H9 (cell line): ENCODE data around the gene C17orf50. TPM values are rescaled to one million over a fixed set of nuclear protein-coding genes. Genes with fewer than 3 reads are reported as not detected.

Experiments used
- DNase-seq: peaks from one replicate; pipeline ENCODE4 v3.0.0-alpha.2; 2017
- H2AFZ ChIP-seq: one replicate; pipeline ENCODE4 v1.6.1; 2013; ENCODE audit warnings: mild to moderate bottlenecking, low read length, control low read depth, moderate library complexity
- H2AK5ac ChIP-seq: 2 replicates; pipeline ENCODE4 v1.6.1; 2013; ENCODE audit warnings: low read length, control low read depth, mixed read lengths; ENCODE audit not compliant: insufficient read length
- H2BK120ac ChIP-seq: one replicate; pipeline ENCODE4 v1.6.1; 2013; ENCODE audit warnings: low read depth, mild to moderate bottlenecking, low read length, control low read depth, inconsistent platforms; ENCODE audit not compliant: poor library complexity, severe bottlenecking
- H2BK12ac ChIP-seq: 2 replicates; pipeline ENCODE4 v1.6.1; 2013; ENCODE audit warnings: low read length, control low read depth, mixed read lengths, low read depth; ENCODE audit not compliant: insufficient read length
- H2BK15ac ChIP-seq: 2 replicates; pipeline ENCODE4 v1.6.1; 2013; ENCODE audit warnings: low read depth, low read length, control low read depth
- H2BK20ac ChIP-seq: one replicate; pipeline ENCODE4 v1.6.1; 2013; ENCODE audit warnings: low read depth, mild to moderate bottlenecking, low read length, control low read depth, inconsistent platforms; ENCODE audit not compliant: poor library complexity, severe bottlenecking
- H2BK5ac ChIP-seq: 2 replicates; pipeline ENCODE4 v1.6.1; 2013; ENCODE audit warnings: low read length, control low read depth, mixed read lengths; ENCODE audit not compliant: insufficient read length
- H3K14ac ChIP-seq: 2 replicates; pipeline ENCODE4 v1.6.1; 2013; ENCODE audit warnings: low read length, control low read depth; ENCODE audit not compliant: insufficient read depth
- H3K18ac ChIP-seq: 2 replicates; pipeline ENCODE4 v1.6.1; 2013; ENCODE audit warnings: low read depth, mild to moderate bottlenecking, mixed read lengths, low read length, control low read depth; ENCODE audit not compliant: insufficient read length
- H3K23ac ChIP-seq: 2 replicates; pipeline ENCODE4 v1.6.1; 2013; ENCODE audit warnings: low read length, control low read depth, mixed read lengths, low read depth; ENCODE audit not compliant: insufficient read length
- H3K23me2 ChIP-seq: 2 replicates; pipeline ENCODE4 v1.6.1; 2013; ENCODE audit warnings: low read depth, mild to moderate bottlenecking, mixed read lengths, low read length, control low read depth; ENCODE audit not compliant: insufficient read length, poor library complexity, severe bottlenecking
- H3K27ac ChIP-seq: 2 replicates; pipeline ENCODE4 v1.5.1; 2013; ENCODE audit warnings: low read length, control low read depth, mixed read lengths, low read depth; ENCODE audit not compliant: insufficient read length
- H3K27me3 ChIP-seq: 2 replicates; pipeline ENCODE4 v1.6.1; 2013; ENCODE audit warnings: low read length, control low read depth, inconsistent platforms; ENCODE audit not compliant: insufficient read depth
- H3K4ac ChIP-seq: 2 replicates; pipeline ENCODE4 v1.6.1; 2013; ENCODE audit warnings: low read depth, mild to moderate bottlenecking, control low read depth, inconsistent platforms, low read length, moderate library complexity
- H3K4me1 ChIP-seq: 2 replicates; pipeline ENCODE4 v1.6.1; 2013; ENCODE audit warnings: low read length, control low read depth, inconsistent platforms; ENCODE audit not compliant: insufficient read depth
- H3K4me2 ChIP-seq: 2 replicates; pipeline ENCODE4 v1.6.1; 2013; ENCODE audit warnings: low read length, control low read depth, mixed read lengths; ENCODE audit not compliant: insufficient read length, insufficient read depth
- H3K56ac ChIP-seq: 2 replicates; pipeline ENCODE4 v1.6.1; 2013; ENCODE audit warnings: low read depth, mild to moderate bottlenecking, mixed read lengths, low read length, control low read depth; ENCODE audit not compliant: insufficient read length
- H3K79me1 ChIP-seq: 2 replicates; pipeline ENCODE4 v1.6.1; 2013; ENCODE audit warnings: low read depth, mild to moderate bottlenecking, moderate library complexity, low read length, control low read depth, inconsistent platforms; ENCODE audit not compliant: insufficient read depth, poor library complexity, severe bottlenecking
- H3K79me2 ChIP-seq: 2 replicates; pipeline ENCODE4 v1.6.1; 2013; ENCODE audit warnings: low read length, control low read depth, inconsistent platforms; ENCODE audit not compliant: insufficient read depth
- H3K9ac ChIP-seq: 2 replicates; pipeline ENCODE4 v1.6.1; 2013; ENCODE audit warnings: low read length, control low read depth, mixed read lengths; ENCODE audit not compliant: insufficient read length; ENCODE audit errors: extremely low read depth
- H3K9me3 ChIP-seq: one replicate; pipeline ENCODE4 v1.6.1; 2013; ENCODE audit warnings: low read depth, low read length, inconsistent platforms; ENCODE audit not compliant: control insufficient read depth
- H3T11ph ChIP-seq: one replicate; pipeline ENCODE4 v1.6.1; 2013; ENCODE audit warnings: mild to moderate bottlenecking, low read length, control low read depth, inconsistent platforms
- H4K20me1 ChIP-seq: one replicate; pipeline ENCODE4 v1.6.1; 2013; ENCODE audit not compliant: control insufficient read depth, insufficient read length, insufficient read depth
- H4K5ac ChIP-seq: 2 replicates; pipeline ENCODE4 v1.6.1; 2013; ENCODE audit warnings: low read depth, mild to moderate bottlenecking, mixed read lengths, low read length, control low read depth; ENCODE audit not compliant: insufficient read length
- H4K8ac ChIP-seq: replicated peaks from 2 replicates; pipeline ENCODE4 v1.6.1; 2013; ENCODE audit warnings: low read length, control low read depth, mixed read lengths, low read depth; ENCODE audit not compliant: insufficient read length
- H4K91ac ChIP-seq: 2 replicates; pipeline ENCODE4 v1.6.1; 2013; ENCODE audit warnings: low read depth, mild to moderate bottlenecking, moderate library complexity, mixed read lengths, low read length, control low read depth; ENCODE audit not compliant: insufficient read length
- H3K27ac Mint-ChIP-seq, 3 experiments: 2 replicates in 2 of 3; 3 replicates in 1 of 3; pipeline ENCODE4 v1.8.0; 2020 to 2021; ENCODE audit warnings: mixed read lengths in 3 of 3, mild to moderate bottlenecking in 1 of 3, moderate library complexity in 1 of 3
- H3K27me3 Mint-ChIP-seq: 2 replicates; pipeline ENCODE4 v1.8.0; 2021; ENCODE audit warnings: low read depth, mild to moderate bottlenecking, moderate library complexity, mixed read lengths
- H3K36me3 Mint-ChIP-seq, 3 experiments: 2 replicates in 2 of 3; 3 replicates in 1 of 3; pipeline ENCODE4 v1.8.0; 2020 to 2021; ENCODE audit warnings: low read depth in 3 of 3, mixed read lengths in 3 of 3; ENCODE audit not compliant: insufficient read depth in 1 of 3
- H3K4me1 Mint-ChIP-seq, 2 experiments: 2 replicates each; pipeline ENCODE4 v1.8.0; 2020; ENCODE audit warnings: mixed read lengths in 2 of 2
- H3K4me3 Mint-ChIP-seq, 2 experiments: 2 replicates in 1 of 2; 3 replicates in 1 of 2; pipeline ENCODE4 v1.8.0; 2020 to 2021; ENCODE audit warnings: mild to moderate bottlenecking in 2 of 2, mixed read lengths in 2 of 2, moderate library complexity in 1 of 2
- H3K9me3 Mint-ChIP-seq, 2 experiments: 2 replicates in 1 of 2; 3 replicates in 1 of 2; pipeline ENCODE4 v1.8.0; 2020; ENCODE audit warnings: mild to moderate bottlenecking in 2 of 2, mixed read lengths in 2 of 2, moderate library complexity in 1 of 2
- WGBS: extraction: QIAGEN DNeasy Blood & Tissue Kit; methylation state at CpG from one replicate; pipeline ENCODE4 v1.1.7; 2013; ENCODE audit warnings: missing lambda C conversion rate, low lambda C conversion rate, mixed read lengths; ENCODE audit not compliant: insufficient read length; ENCODE audit errors: extremely low coverage; 5-methylcytosine and 5-hydroxymethylcytosine counted together
- total RNA-seq: library from RNA; stranded (reverse); gene quantifications from 2 replicates; pipeline ENCODE4 v1.2.1, GENCODE V29; 2021
- TF ChIP-seq, protein P1 (sequence below): fragments of 200-600 bp; sonication (generic); conservative IDR thresholded peaks from 3 replicates; pipeline ENCODE4 v1.8.0; 2021; ENCODE audit warnings: antibody characterized with exemption, mild to moderate bottlenecking

The C17orf50 gene
- total RNA-seq, 1 experiment from 2014 or later = not detected

DNA sequence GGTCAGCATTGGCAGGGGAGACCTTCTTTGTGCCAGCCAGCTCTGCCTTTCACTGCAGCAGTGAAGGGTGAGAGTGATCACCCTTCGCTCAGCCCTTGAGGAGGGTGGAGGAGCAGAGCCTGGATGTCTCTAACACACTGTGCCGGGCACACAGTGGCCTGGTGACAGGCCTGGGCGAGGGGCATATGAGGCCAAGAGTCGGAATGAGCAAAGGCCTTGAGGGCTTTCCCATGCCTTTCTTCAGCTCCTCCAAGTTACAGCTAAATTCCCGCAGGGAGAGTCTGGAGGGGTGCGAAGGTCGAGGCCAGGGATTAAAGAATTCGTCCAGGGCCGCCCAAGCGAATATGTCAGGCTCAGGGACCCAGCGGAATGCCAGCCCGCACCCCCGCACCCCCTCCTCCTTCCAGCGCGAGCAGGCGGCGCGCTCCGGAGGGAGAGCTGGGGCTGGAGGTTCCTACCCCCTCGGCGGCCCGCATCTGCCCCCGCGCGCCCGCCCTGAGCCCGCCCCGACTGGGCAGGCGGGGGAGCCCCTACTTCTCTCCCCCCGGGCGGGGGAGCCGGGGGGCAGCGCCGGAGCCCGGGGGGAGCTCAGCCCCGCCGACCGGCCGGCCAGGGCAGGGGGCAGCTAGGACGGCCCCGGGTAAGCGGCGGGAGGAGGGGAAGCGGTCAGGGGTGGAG, 29.3 kb upstream of the C17orf50 start, which contains the start of gene RASL10B:
Gene RASL10B (plus strand): TSS at position 401 of the 678 bp plus-strand sequence. CDS start 3,546 bp downstream, outside the sequence.
- H3K79me2 ChIP-seq = no peaks in the 10 kb centered on the region
- no peak within 1 kb of the TSS for H3K4ac ChIP-seq
- H3K18ac ChIP-seq = no peak within 1 kb of the TSS
- H3K9ac ChIP-seq = peak within 1 kb of the TSS; percentile 26
- H2AFZ ChIP-seq = no peak within 1 kb of the TSS
- Mint-ChIP-seq H3K9me3 (no peaks in the 10 kb centered on the region), H3K4me3 (peak within 1 kb of the TSS; percentile 81 to 92), H3K36me3 (no peaks in the 10 kb centered on the region), H3K4me1 (peaks cover 29 to 40% of the 10 kb centered on the region in 2 experiments), H3K27ac (peak within 1 kb of the TSS in 1 of 3 experiments; percentile 42; a peak in 2 of 7 replicates), H3K27me3 (peaks cover 27% of the 10 kb centered on the region)
- peaks cover 3% of the 10 kb centered on the region; the same call in 1 of the 2 replicates for H3K4me1 ChIP-seq
- no peak within 1 kb of the TSS for H4K91ac ChIP-seq
- no peak within 1 kb of the TSS for H3K23ac ChIP-seq
- DNase-seq = peak; percentile 83
- H3K4me2 ChIP-seq = peak within 1 kb of the TSS; percentile 70
- no peak within 1 kb of the TSS for H2BK20ac ChIP-seq
- no peak within 1 kb of the TSS for H2BK15ac ChIP-seq
- H2BK12ac ChIP-seq = no peak within 1 kb of the TSS
- H3K79me1 ChIP-seq = no peaks in the 10 kb centered on the region
- H3T11ph ChIP-seq = no peak within 1 kb of the TSS
- TF ChIP-seq, protein P1, sequence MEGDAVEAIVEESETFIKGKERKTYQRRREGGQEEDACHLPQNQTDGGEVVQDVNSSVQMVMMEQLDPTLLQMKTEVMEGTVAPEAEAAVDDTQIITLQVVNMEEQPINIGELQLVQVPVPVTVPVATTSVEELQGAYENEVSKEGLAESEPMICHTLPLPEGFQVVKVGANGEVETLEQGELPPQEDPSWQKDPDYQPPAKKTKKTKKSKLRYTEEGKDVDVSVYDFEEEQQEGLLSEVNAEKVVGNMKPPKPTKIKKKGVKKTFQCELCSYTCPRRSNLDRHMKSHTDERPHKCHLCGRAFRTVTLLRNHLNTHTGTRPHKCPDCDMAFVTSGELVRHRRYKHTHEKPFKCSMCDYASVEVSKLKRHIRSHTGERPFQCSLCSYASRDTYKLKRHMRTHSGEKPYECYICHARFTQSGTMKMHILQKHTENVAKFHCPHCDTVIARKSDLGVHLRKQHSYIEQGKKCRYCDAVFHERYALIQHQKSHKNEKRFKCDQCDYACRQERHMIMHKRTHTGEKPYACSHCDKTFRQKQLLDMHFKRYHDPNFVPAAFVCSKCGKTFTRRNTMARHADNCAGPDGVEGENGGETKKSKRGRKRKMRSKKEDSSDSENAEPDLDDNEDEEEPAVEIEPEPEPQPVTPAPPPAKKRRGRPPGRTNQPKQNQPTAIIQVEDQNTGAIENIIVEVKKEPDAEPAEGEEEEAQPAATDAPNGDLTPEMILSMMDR = no peak
- no peak within 1 kb of the TSS for H4K5ac ChIP-seq
- no peak within 1 kb of the TSS for H2AK5ac ChIP-seq
- H3K23me2 ChIP-seq = peaks cover 6% of the 10 kb centered on the region
- no peak within 1 kb of the TSS for H2BK5ac ChIP-seq
- H3K14ac ChIP-seq = no peak within 1 kb of the TSS
- no peak within 1 kb of the TSS for H4K8ac ChIP-seq
- H3K27me3 ChIP-seq = no peaks in the 10 kb centered on the region
- no peak within 1 kb of the TSS for H3K56ac ChIP-seq
- no CpG with 5 or more reads among the region's 44 CpGs for whole genome bisulfite sequencing
- no peak within 1 kb of the TSS for H3K27ac ChIP-seq
- no peaks in the 10 kb centered on the region for H4K20me1 ChIP-seq
- no peak within 1 kb of the TSS for H2BK120ac ChIP-seq
- H3K9me3 ChIP-seq = no peaks in the 10 kb centered on the region
